A549 (cell line): ENCODE data around the gene SLC24A4.

ENCODE experiments used
- CHD2 ChIP-seq: fragments of 150-350 bp; IDR thresholded peaks from 2 replicates; pipeline ENCODE4 v1.6.1; 2014; ENCODE audit warnings: low read length; ENCODE audit not compliant: partially characterized antibody
- HMGXB4 ChIP-seq: fragments of 250-450 bp; sonication (Bioruptor Pico); IDR thresholded peaks from 2 replicates; pipeline ENCODE4 v1.5.0; 2021; ENCODE audit warnings: mild to moderate bottlenecking, moderate library complexity, borderline replicate concordance
- POLR2A ChIP-seq: IDR thresholded peaks from 2 replicates; pipeline ENCODE4 v1.6.1; 2012; ENCODE audit warnings: mild to moderate bottlenecking, low read length
- TF ChIP-seq, protein P1 (sequence below): fragments of >200 bp; sonication (Bioruptor Twin); formaldehyde crosslinking; IDR thresholded peaks from 3 replicates; pipeline ENCODE4 v1.5.1; 2016

DNA sequence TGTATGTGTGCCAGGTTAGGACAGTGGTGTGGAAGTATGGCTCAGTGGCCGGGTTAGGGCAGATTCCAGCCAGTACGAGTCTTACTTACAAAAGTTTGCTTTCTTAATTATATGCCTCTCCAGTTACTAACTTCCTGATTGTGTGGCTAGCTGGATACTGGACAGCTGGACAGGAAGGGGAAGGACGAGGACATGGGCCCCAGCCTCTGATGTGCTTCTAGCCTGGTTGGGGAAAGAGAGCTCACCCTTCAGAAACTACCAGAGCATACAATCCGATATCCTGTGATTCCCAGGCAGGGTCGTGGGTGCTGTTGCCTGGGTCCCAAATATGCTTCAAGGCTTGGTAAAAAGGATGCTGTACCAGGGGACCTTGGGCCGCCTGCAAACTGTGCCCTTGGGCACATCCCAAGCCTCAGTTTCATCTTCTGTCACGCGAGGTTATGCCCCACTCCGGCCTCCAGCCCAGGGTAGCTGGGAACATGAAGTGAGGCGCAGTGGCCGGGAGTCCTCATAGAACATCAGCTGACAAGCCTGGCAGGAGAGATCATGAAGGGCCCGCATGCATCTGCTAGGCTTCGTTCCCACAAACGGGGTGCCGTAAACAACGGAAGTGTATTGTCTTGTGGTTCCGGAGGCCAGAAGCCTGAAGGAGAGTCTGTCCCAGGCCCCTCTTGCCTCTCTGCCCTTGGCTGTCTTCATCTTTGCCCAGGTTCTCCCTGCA is 167.4 kb downstream of the SLC24A4 start:
- TF ChIP-seq, protein P1, sequence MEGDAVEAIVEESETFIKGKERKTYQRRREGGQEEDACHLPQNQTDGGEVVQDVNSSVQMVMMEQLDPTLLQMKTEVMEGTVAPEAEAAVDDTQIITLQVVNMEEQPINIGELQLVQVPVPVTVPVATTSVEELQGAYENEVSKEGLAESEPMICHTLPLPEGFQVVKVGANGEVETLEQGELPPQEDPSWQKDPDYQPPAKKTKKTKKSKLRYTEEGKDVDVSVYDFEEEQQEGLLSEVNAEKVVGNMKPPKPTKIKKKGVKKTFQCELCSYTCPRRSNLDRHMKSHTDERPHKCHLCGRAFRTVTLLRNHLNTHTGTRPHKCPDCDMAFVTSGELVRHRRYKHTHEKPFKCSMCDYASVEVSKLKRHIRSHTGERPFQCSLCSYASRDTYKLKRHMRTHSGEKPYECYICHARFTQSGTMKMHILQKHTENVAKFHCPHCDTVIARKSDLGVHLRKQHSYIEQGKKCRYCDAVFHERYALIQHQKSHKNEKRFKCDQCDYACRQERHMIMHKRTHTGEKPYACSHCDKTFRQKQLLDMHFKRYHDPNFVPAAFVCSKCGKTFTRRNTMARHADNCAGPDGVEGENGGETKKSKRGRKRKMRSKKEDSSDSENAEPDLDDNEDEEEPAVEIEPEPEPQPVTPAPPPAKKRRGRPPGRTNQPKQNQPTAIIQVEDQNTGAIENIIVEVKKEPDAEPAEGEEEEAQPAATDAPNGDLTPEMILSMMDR: no peak
- no peak for TF ChIP-seq POLR2A
- TF ChIP-seq HMGXB4 (CRISPR knock-in tag): no peak
- TF ChIP-seq CHD2: no peak
